GM10248 (cell line): ENCODE measurements around the gene SC5D.

ENCODE experiments used
- CTCF ChIA-PET: fragments of 300-600 bp; sonication (Branson Sonifier 250); formaldehyde crosslinking; extraction: SDS; loops from one replicate; lab custom pipeline; 2021; ENCODE audit warnings: antibody characterized with exemption; lab: Yijun Ruan, JAX
- POLR2A ChIA-PET: fragments of 350-650 bp; sonication (Branson Sonifier 250); formaldehyde crosslinking; extraction: SDS; loops from one replicate; lab custom pipeline; 2020; ENCODE audit warnings: antibody characterized with exemption; lab: Yijun Ruan, JAX
- DNase-seq: peaks from one replicate; pipeline ENCODE4 v3.0.0; 2012; ENCODE audit errors: extremely low spot score
- TF ChIP-seq, protein P1 (sequence below): IDR thresholded peaks from 2 replicates; pipeline ENCODE4 v1.5.1; 2012; ENCODE audit warnings: mild to moderate bottlenecking, low read depth; ENCODE audit errors: extremely low read depth, missing control alignments, control extremely low read depth

SC5D gene

DNA sequence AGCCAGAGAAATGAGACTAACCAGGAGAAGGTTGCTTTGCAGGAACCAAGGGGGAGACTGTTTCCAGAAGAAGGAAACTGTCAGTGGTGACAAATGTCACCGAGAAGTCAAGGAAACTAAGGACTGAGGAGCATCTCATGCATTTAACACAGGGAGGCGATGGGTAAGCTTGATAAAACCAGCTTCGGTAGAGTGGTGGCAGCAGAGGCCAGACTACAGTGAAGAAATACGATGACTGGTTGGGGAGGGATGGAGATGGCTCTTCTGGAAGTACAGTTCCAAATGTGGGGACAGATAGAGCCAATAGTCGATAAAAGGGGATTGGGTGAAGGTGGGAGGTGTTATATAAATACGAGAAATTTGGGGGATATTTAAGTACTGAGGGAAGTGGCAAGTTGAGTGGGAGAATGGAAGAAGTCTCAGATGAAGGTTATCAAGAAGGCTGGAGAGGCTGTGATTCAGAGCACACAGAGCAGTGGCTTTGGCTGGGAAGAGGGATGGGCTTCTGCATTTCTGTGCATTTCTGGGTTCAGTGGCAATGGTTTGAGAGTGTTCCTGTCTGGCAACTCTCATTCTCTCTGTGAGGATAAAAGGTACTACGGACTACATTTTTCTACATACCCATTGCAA, 29.2 kb downstream of the SC5D start:
- ChIA-PET CTCF (interaction anchor here (0.9 to 1.0 kb wide), 2 partner anchors 15 to 270 kb away, joined by 3 to 4 read pairs; no protein-coding TSS in a partner anchor), POLR2A (no interaction called here)
- TF ChIP-seq, protein P1, sequence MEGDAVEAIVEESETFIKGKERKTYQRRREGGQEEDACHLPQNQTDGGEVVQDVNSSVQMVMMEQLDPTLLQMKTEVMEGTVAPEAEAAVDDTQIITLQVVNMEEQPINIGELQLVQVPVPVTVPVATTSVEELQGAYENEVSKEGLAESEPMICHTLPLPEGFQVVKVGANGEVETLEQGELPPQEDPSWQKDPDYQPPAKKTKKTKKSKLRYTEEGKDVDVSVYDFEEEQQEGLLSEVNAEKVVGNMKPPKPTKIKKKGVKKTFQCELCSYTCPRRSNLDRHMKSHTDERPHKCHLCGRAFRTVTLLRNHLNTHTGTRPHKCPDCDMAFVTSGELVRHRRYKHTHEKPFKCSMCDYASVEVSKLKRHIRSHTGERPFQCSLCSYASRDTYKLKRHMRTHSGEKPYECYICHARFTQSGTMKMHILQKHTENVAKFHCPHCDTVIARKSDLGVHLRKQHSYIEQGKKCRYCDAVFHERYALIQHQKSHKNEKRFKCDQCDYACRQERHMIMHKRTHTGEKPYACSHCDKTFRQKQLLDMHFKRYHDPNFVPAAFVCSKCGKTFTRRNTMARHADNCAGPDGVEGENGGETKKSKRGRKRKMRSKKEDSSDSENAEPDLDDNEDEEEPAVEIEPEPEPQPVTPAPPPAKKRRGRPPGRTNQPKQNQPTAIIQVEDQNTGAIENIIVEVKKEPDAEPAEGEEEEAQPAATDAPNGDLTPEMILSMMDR = peak; percentile 77
- DNase-seq = no peak

DNA sequence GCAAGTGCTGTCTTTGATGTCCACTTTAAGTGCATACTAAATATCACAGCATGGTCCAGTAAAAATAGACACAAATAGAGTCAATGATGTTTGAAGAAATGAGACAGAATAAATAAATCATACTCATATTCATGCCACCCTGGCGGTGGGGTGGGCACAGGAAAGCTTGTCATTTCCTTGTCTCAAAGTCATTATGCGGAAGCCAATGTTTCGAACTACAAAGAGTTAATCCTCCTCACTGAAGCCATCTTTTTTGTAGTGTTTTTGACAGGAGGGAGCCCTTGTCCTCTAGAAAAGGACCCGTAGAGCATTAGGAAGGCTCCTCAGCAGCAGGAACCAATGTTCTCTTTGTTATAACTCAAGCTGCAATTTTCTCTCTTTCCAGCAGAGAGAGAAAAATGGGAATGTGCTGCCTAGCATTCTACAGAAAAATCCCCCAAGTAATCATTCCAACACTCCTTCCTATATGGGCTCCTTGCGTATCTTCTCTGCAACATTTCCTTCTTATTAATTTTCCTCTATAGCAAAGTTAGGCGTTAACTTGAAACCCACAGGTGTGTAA, 30.6 kb downstream of the SC5D start:
- TF ChIP-seq, protein P1 = no peak
- ChIA-PET CTCF (no interaction called here), POLR2A (no interaction called here)
- DNase-seq = no peak

DNA sequence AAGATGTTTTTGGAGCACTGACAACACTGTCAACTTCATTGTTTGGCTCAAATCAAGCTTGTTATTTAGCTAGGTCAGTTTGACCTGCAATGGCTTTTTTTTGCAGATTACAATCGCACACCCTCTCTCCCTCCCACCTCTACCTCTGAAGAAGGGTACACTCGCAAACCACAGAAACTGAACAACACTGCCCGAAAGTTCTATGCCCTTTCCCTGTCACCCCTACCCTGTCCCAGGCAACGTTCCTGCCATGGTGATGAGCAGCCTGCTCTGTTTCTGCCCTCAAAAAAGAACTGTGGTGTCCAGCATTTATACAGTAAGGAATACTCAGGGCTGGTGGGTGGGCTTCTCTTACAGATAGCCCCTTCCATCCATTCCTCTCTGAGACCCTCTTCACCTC, 33.7 kb downstream of the SC5D start:
- CTCF ChIA-PET = interaction anchor here (0.6 to 3.1 kb wide), 5 partner anchors 10 to 42 kb away, joined by 3 to 11 read pairs (median 3); no protein-coding TSS in a partner anchor
- no peak for DNase-seq
- TF ChIP-seq, protein P1 = no peak
- POLR2A ChIA-PET = no interaction called here

DNA sequence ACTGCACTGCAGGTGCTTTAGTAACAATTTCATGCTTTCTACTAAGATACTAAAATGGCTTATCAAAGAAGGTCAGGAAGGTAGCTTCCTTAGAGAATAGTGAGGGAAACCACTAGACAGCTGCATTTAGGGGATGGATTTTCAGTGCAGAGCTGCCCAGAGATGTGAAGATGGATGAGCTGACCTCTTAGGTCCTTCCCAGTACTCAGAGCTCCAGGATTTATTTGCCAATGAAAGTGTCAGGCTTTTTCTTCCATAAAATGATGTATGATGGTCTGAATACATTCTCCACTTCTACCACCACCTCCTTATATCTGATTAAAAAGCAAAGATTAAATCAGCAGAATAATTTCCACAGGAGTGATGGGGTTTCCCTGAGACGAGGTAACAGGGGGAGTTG, 35.0 kb downstream of the SC5D start:
- TF ChIP-seq, protein P1 = no peak
- DNase-seq = no peak
- POLR2A ChIA-PET = no interaction called here
- CTCF ChIA-PET = interaction anchor here (1.3 to 3.1 kb wide), 5 partner anchors 8 to 264 kb away, joined by 3 to 11 read pairs (median 4); no protein-coding TSS in a partner anchor

DNA sequence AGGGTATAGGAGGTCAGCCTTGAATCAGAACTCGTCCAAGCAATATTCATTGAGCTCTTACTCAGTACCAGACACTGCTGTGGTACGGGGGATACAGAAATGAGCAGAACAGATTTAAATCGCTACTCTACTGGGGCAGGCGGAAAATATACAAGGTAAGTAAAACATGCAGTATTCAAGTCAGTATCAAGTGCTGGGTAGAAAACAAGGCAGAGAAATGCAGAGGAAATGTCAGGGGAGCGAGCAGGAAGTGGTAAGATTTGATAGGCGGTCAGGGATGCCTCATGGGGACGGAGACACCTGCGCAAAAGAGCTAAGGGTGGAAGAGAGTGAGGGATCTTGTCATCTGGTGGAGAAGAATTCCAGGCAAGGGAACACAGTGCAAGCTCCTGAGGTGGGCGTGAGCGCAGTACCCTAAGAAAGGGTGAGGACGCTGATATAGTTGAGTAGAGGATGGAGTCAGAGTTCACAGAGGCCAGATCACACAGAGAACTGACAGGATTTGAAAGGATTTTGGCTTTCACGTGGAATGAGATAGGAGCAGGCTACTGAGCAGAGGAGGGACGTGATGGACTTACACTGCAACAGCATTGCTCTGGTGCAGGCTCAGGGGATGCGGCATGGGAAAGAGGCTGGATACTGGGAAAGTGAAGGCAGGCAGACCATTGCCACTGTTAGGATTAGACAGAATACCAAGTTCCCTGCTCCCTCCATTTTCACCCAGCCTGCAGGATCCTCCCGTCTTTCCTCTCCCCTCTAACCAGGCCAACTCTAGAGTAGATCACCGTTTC, 35.8 kb downstream of the SC5D start:
- CTCF ChIA-PET = interaction anchor here (1.3 to 3.1 kb wide), 5 partner anchors 9 to 263 kb away, joined by 3 to 11 read pairs (median 4); no protein-coding TSS in a partner anchor
- POLR2A ChIA-PET = no interaction called here
- TF ChIP-seq, protein P1 = no peak
- no peak for DNase-seq

DNA sequence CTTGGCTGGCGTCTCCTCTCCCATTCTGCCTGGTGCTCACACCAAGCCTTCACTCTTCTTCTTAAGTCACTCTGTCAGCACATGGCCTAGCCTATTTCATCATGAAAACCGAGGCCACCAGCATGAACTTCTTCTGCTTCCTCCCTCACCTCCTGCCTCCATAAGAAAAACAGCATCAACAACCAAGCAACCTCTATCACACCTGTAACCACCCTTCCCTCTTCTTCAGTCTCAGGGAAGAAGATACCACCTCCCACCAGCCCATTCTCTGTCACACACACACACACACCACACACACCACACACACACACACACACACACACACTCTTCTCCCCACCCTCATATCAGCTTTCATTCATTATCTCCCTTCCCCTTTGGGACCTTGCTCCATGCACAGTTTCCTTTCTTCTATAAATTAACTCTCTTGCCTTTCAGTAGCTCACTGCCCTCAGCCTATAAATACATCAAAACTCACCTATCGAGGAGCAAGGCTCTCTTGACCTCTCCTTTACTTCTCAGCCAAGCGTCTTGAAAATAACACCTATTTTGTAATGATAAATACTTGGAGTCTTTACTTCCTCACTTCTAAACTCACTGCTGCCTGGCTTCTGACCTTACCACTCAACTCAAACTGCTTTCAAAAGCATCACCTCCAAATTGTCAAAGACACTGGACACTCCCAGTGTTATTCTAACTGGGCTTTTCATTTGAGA, 36.6 kb downstream of the SC5D start:
- TF ChIP-seq, protein P1 = no peak
- CTCF ChIA-PET = interaction anchor here (1.3 to 3.1 kb wide), 3 partner anchors 10 to 262 kb away, joined by 4 to 11 read pairs (median 10); no protein-coding TSS in a partner anchor
- POLR2A ChIA-PET = no interaction called here

More for the DNA sequence above, 36.6 kb downstream of the SC5D start:
- DNase-seq = no peak
